Adrenal gland (tissue), 5 donors: ENCODE measurements around the gene DLG2.

Experiments
- POLR2A ChIP-seq, 2 donors: fragments of 450-650 bp; IDR thresholded peaks; one replicate each; pipeline ENCODE4 v1.6.1; 2017; ENCODE audit warnings: antibody characterized with exemption in 2 of 2, mild to moderate bottlenecking in 2 of 2, moderate library complexity in 1 of 2
- TF ChIP-seq, protein P1 (sequence below), 6 experiments: fragments of 450-650 bp in 4 of 6; fragments of 200-600 bp in 2 of 6; sonication (generic) in 1 of 6; IDR thresholded peaks; 1 replicate in 5 of 6; 2 replicates in 1 of 6; pipeline versions ENCODE4 v1.5.1 to v1.8.0; 2016 to 2021; ENCODE audit warnings: antibody characterized with exemption in 6 of 6, mild to moderate bottlenecking in 2 of 6, moderate library complexity in 1 of 6
- donor health status: DM: no; HTN: no; CAD: no.

GRCh38 chr11:83852775-83853442 is 1774.2 kb downstream of the DLG2 start:
- TF ChIP-seq, protein P1, sequence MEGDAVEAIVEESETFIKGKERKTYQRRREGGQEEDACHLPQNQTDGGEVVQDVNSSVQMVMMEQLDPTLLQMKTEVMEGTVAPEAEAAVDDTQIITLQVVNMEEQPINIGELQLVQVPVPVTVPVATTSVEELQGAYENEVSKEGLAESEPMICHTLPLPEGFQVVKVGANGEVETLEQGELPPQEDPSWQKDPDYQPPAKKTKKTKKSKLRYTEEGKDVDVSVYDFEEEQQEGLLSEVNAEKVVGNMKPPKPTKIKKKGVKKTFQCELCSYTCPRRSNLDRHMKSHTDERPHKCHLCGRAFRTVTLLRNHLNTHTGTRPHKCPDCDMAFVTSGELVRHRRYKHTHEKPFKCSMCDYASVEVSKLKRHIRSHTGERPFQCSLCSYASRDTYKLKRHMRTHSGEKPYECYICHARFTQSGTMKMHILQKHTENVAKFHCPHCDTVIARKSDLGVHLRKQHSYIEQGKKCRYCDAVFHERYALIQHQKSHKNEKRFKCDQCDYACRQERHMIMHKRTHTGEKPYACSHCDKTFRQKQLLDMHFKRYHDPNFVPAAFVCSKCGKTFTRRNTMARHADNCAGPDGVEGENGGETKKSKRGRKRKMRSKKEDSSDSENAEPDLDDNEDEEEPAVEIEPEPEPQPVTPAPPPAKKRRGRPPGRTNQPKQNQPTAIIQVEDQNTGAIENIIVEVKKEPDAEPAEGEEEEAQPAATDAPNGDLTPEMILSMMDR (IDR thresholded peaks at IDR 0.05): no peak
- no peak for TF ChIP-seq POLR2A (IDR thresholded peaks at IDR 0.05)
